BJ (cell line): Measurements from ENCODE around the gene AWAT2. TPM values are rescaled to one million over a fixed set of nuclear protein-coding genes. Genes with fewer than 3 reads are reported as not detected.

Experiments
- polyA plus RNA-seq: library from polyadenylated mRNA; depleted of rRNA; stranded (reverse); fragments of >200 nt; gene quantifications from 2 replicates; pipeline ENCODE4 v1.2.3, GENCODE V29; 2011; rRNA removed
- small RNA-seq: library from RNA; depleted of rRNA; stranded (forward); fragments of <200 nt; gene quantifications from one replicate; pipeline ENCODE3, GENCODE V24; 2012; ENCODE audit warnings: low replicate concordance, low read depth; ENCODE audit not compliant: insufficient read length

AWAT2 gene
- polyA plus RNA-seq, 1 experiment, result not detected

Small RNAs within 50 kb of the gene (small RNA-seq; reads per million reads assigned to genes)
- not detected for gene MIR676

Other genes with a start within 250 kb of the AWAT2 start
- gene OTUD6A, start 12.5 kb upstream of the AWAT2 start, polyA plus RNA-seq, result not detected in 2 replicates
- 68.3 and 86.4 TPM in 2 replicates for gene IGBP1, start 83.5 kb upstream of the AWAT2 start, polyA plus RNA-seq
- gene DGAT2L6, start 127.5 kb upstream of the AWAT2 start, polyA plus RNA-seq, result not detected in 2 replicates
- not detected in 2 replicates for gene AWAT1, start 184.7 kb upstream of the AWAT2 start, polyA plus RNA-seq
- 0.15 and 0.22 TPM in 2 replicates for gene P2RY4, start 210.3 kb upstream of the AWAT2 start, polyA plus RNA-seq
- not detected in 2 replicates for gene ARR3, start 218.4 kb upstream of the AWAT2 start, polyA plus RNA-seq
- gene RAB41, start 232.2 kb upstream of the AWAT2 start, polyA plus RNA-seq, result not detected in 2 replicates
- gene PDZD11, start 240.0 kb upstream of the AWAT2 start, polyA plus RNA-seq, result 91.9 and 150 TPM in 2 replicates
- gene KIF4A, start 240.2 kb upstream of the AWAT2 start, polyA plus RNA-seq, result 10.8 and 13.3 TPM in 2 replicates